ENCODE measurements around the gene CSF2. TPM values are rescaled to one million over a fixed set of nuclear protein-coding genes. Genes with fewer than 3 reads are reported as not detected.

CSF2 gene
- total RNA-seq, 2 donors from 2014 or later = not detected

- no peaks in the 10 kb centered on the region for H3K27me3 ChIP-seq (replicated peaks; ENCODE audit: insufficient read depth)
- no peak for TF ChIP-seq CTCF (IDR thresholded peaks at IDR 0.05)
- H3K4me3 ChIP-seq = no peak overlapping the region
- H3K27ac ChIP-seq = no peak overlapping the region
- no peaks in the 10 kb centered on the region for H3K36me3 ChIP-seq
- no peaks in the 10 kb centered on the region for H3K9me3 ChIP-seq
- no peaks in the 10 kb centered on the region for H3K4me1 ChIP-seq (ENCODE audit: control insufficient read depth in 1 of 2, low read depth in 2 of 2)
- ATAC-seq (ENCODE audit: insufficient number of reproducible peaks, low FRiP score, low read depth) = no peak
- no peak for DNase-seq (ENCODE audit: low spot score)
Observed at GRCh38 chr5:132069994-132070393, 3.6 kb upstream of the CSF2 start.

GRCh38 chr5:132070460-132071337 is 2.9 kb upstream of the CSF2 start:
- H3K4me3 ChIP-seq = no peak overlapping the region
- no peak overlapping the region for H3K27ac ChIP-seq
- no peaks in the 10 kb centered on the region for H3K36me3 ChIP-seq
- H3K4me1 ChIP-seq (ENCODE audit: control insufficient read depth in 1 of 2, low read depth in 2 of 2) = no peaks in the 10 kb centered on the region
- ATAC-seq (ENCODE audit: insufficient number of reproducible peaks, low FRiP score, low read depth) = no peak
- H3K27me3 ChIP-seq (replicated peaks; ENCODE audit: insufficient read depth) = no peaks in the 10 kb centered on the region
- no peak for TF ChIP-seq CTCF (IDR thresholded peaks at IDR 0.05)
- no peak for DNase-seq (ENCODE audit: low spot score)
- H3K9me3 ChIP-seq = no peaks in the 10 kb centered on the region

- DNase-seq (ENCODE audit: low spot score) (no peak), ATAC-seq (ENCODE audit: insufficient number of reproducible peaks, low FRiP score, low read depth) (no peak)
- Histone ChIP-seq H3K4me3 (no peak overlapping the region), H3K27ac (no peak overlapping the region), H3K4me1 (ENCODE audit: control insufficient read depth in 1 of 2, low read depth in 2 of 2) (no peaks in the 10 kb centered on the region), H3K9me3 (no peaks in the 10 kb centered on the region), H3K27me3 (replicated peaks; ENCODE audit: insufficient read depth) (no peaks in the 10 kb centered on the region), H3K36me3 (no peaks in the 10 kb centered on the region)
- TF ChIP-seq CTCF (IDR thresholded peaks at IDR 0.05) = no peak
Observed at GRCh38 chr5:132071338-132071707, 2.3 kb upstream of the CSF2 start.

GRCh38 chr5:132072070-132072469 is 1.5 kb upstream of the CSF2 start:
- no peak overlapping the region for H3K4me3 ChIP-seq
- DNase-seq (ENCODE audit: low spot score) (no peak), ATAC-seq (ENCODE audit: insufficient number of reproducible peaks, low FRiP score, low read depth) (no peak)

GRCh38 chr5:132072528-132072927 is 1.1 kb upstream of the CSF2 start:
- Histone ChIP-seq H3K4me3 (no peak overlapping the region), H3K27me3 (replicated peaks; ENCODE audit: insufficient read depth) (no peaks in the 10 kb centered on the region), H3K4me1 (ENCODE audit: control insufficient read depth in 1 of 2, low read depth in 2 of 2) (no peaks in the 10 kb centered on the region), H3K9me3 (no peaks in the 10 kb centered on the region), H3K36me3 (no peaks in the 10 kb centered on the region), H3K27ac (no peak overlapping the region)
- TF ChIP-seq CTCF (IDR thresholded peaks at IDR 0.05) = no peak
- no peak for ATAC-seq (ENCODE audit: insufficient number of reproducible peaks, low FRiP score, low read depth)
- no peak for DNase-seq (ENCODE audit: low spot score)

More at GRCh38 chr5:132072070-132072469, 1.5 kb upstream of the CSF2 start:
- Histone ChIP-seq H3K36me3 (no peaks in the 10 kb centered on the region), H3K9me3 (no peaks in the 10 kb centered on the region), H3K4me1 (ENCODE audit: control insufficient read depth in 1 of 2, low read depth in 2 of 2) (no peaks in the 10 kb centered on the region), H3K27ac (no peak overlapping the region), H3K27me3 (replicated peaks; ENCODE audit: insufficient read depth) (no peaks in the 10 kb centered on the region)
- no peak for TF ChIP-seq CTCF (IDR thresholded peaks at IDR 0.05)
